NT2/D1 (cell line): ENCODE results near the gene SLC16A6.
"Not testable (repeated sequence)": the region's sequence is repeated elsewhere in the genome, so short reads cannot be mapped to it uniquely, and the experiment has no call there.

ENCODE experiments used
- DNase-seq: peaks from one replicate; pipeline ENCODE4 v3.0.0-alpha.2; 2011; ENCODE audit warnings: low read depth, low spot score
- H3K27me3 ChIP-seq: 2 replicates; pipeline ENCODE4 v1.6.0; 2011; ENCODE audit warnings: mild to moderate bottlenecking; ENCODE audit not compliant: insufficient read length, insufficient read depth
- H3K36me3 ChIP-seq: 2 replicates; pipeline ENCODE4 v1.6.1; 2011; ENCODE audit warnings: mild to moderate bottlenecking, low read length, mixed read lengths; ENCODE audit not compliant: insufficient read depth, insufficient read length
- H3K4me1 ChIP-seq: 2 replicates; pipeline ENCODE4 v1.5.1; 2011; ENCODE audit not compliant: insufficient read depth, insufficient read length
- H3K4me3 ChIP-seq: 2 replicates; pipeline ENCODE4 v1.5.1; 2011; ENCODE audit warnings: low read depth; ENCODE audit not compliant: insufficient read length
- H3K9ac ChIP-seq: 2 replicates; pipeline ENCODE4 v1.6.0; 2011; ENCODE audit warnings: low read depth; ENCODE audit not compliant: insufficient read length
- H3K9me3 ChIP-seq: 2 replicates; pipeline ENCODE4 v1.5.1; 2011; ENCODE audit warnings: mild to moderate bottlenecking, low read length; ENCODE audit not compliant: insufficient read depth
- SUZ12 ChIP-seq: IDR thresholded peaks from 2 replicates; pipeline ENCODE4 v1.6.1; 2011; ENCODE audit not compliant: insufficient read length, insufficient read depth; ENCODE audit errors: extremely low read depth
- YY1 ChIP-seq: IDR thresholded peaks from 2 replicates; pipeline ENCODE4 v1.6.1; 2011; ENCODE audit not compliant: insufficient read length, insufficient read depth
- ZNF274 ChIP-seq: IDR thresholded peaks from 2 replicates; pipeline ENCODE4 v1.6.1; 2011; ENCODE audit warnings: mild to moderate bottlenecking, low read depth, low read length

SLC16A6 gene

GRCh38 chr17:68288375-68288774 is 2.6 kb downstream of the SLC16A6 start:
- peaks cover 27% of the 10 kb centered on the region for H3K27me3 ChIP-seq
- H3K9ac ChIP-seq: no peak overlapping the region
- DNase-seq: no peak
- no peaks in the 10 kb centered on the region for H3K36me3 ChIP-seq
- H3K9me3 ChIP-seq: no peaks in the 10 kb centered on the region
- TF ChIP-seq SUZ12: no peak
- peaks cover 3% of the 10 kb centered on the region for H3K4me1 ChIP-seq
- no peak overlapping the region for H3K4me3 ChIP-seq

DNA sequence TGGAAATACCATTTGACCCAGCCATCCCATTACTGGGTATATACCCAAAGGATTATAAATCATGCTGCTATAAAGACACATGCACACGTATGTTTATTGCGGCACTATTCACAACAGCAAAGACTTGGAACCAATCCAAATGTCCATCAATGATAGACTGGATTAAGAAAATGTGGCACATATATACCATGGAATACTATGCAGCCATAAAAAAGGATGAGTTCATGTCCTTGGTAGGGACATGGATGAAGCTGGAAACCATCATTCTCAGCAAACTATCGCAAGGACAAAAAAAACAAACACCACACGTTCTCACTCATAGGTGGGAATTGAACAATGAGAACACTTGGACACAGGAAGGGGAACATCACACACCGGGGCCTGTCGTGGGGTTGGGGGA is 9.0 kb downstream of the SLC16A6 start:
- not testable (repeated sequence) for H3K36me3 ChIP-seq, H3K9ac ChIP-seq, H3K27me3 ChIP-seq

GRCh38 chr17:68277807-68278206 is 13.1 kb downstream of the SLC16A6 start:
- Histone ChIP-seq H3K36me3 (no peaks in the 10 kb centered on the region), H3K9ac (no peak overlapping the region), H3K9me3 (0 out of 2 replicates have a peak, but pooled peaks cover 6% of the 10 kb centered on the region), H3K27me3 (no peaks in the 10 kb centered on the region), H3K4me3 (no peak overlapping the region), H3K4me1 (no peaks in the 10 kb centered on the region)
- no peak for DNase-seq
- TF ChIP-seq ZNF274: no peak
- TF ChIP-seq YY1: no peak
- TF ChIP-seq SUZ12: no peak

More for the DNA sequence above, 9.0 kb downstream of the SLC16A6 start:
- H3K4me3 ChIP-seq, H3K4me1 ChIP-seq, DNase-seq, H3K9me3 ChIP-seq: not testable (repeated sequence)

DNA sequence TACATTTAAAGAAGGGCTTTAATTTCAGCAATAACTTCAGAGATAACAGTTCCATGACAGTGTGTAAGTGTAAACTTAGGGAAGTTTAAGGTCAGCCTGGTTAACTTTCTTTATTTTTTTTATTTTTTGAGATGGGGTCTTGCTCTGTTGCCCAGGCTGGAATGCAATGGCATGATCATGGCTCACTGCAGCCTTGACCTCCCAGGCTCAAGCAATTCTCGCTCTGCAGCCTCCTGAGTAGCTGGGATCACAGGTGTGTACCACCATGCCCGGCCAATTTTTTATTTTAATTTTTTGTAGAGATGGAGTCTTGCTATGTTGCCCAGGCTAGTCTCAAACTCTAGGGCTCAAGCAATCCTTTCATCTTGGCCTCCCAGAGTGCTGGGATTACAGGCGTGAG is 14.6 kb downstream of the SLC16A6 start:
- not testable (repeated sequence) for H3K27me3 ChIP-seq, H3K4me3 ChIP-seq, H3K36me3 ChIP-seq, H3K9ac ChIP-seq, H3K4me1 ChIP-seq, DNase-seq, H3K9me3 ChIP-seq

- Histone ChIP-seq H3K36me3 (no peaks in the 10 kb centered on the region), H3K4me3 (no peak overlapping the region), H3K9me3 (0 out of 2 replicates have a peak, but pooled peaks cover 6% of the 10 kb centered on the region), H3K4me1 (no peaks in the 10 kb centered on the region), H3K27me3 (no peaks in the 10 kb centered on the region), H3K9ac (no peak overlapping the region)
- no peak for DNase-seq
- TF ChIP-seq YY1 (no peak), SUZ12 (no peak), ZNF274 (no peak)
These were observed 17.2 kb downstream of the SLC16A6 start for GRCh38 chr17:68273722-68274121.

- H3K4me1 ChIP-seq, H3K36me3 ChIP-seq, H3K4me3 ChIP-seq, H3K27me3 ChIP-seq, DNase-seq, H3K9me3 ChIP-seq, H3K9ac ChIP-seq: not testable (repeated sequence)
These were observed 25.1 kb downstream of the SLC16A6 start for GRCh38 chr17:68265833-68266232.

GRCh38 chr17:68263101-68263681 is 27.7 kb downstream of the SLC16A6 start:
- not testable (repeated sequence) for H3K9ac ChIP-seq, H3K9me3 ChIP-seq, H3K4me3 ChIP-seq, DNase-seq, H3K4me1 ChIP-seq, H3K27me3 ChIP-seq, H3K36me3 ChIP-seq

- H3K4me3 ChIP-seq, H3K27me3 ChIP-seq, H3K9me3 ChIP-seq, H3K4me1 ChIP-seq, H3K36me3 ChIP-seq, DNase-seq, H3K9ac ChIP-seq: not testable (repeated sequence)
These were observed 28.5 kb downstream of the SLC16A6 start for GRCh38 chr17:68262467-68262866.
